Cardiac muscle cell (in vitro differentiated cells and primary cell): ENCODE results near the gene CTSE. TPM values are rescaled to one million over a fixed set of nuclear protein-coding genes. Genes with fewer than 3 reads are reported as not detected.

Source experiments
- DNase-seq, 2 donors: peaks; one replicate each; pipeline versions ENCODE4 v3.0.0 to v3.0.0-alpha.2; 2010 to 2017; ENCODE audit warnings: low read depth in 1 of 2, low spot score in 1 of 2
- H3K27ac ChIP-seq: fragments of 200-600 bp; sonication (generic); 2 replicates; pipeline ENCODE4 v1.5.1; 2016
- H3K27me3 ChIP-seq: fragments of 200-600 bp; sonication (generic); 2 replicates; pipeline ENCODE4 v1.6.0; 2016; ENCODE audit warnings: control low read depth
- H3K36me3 ChIP-seq: fragments of 200-600 bp; sonication (generic); 2 replicates; pipeline ENCODE4 v1.5.1; 2016; ENCODE audit warnings: control low read depth
- H3K4me1 ChIP-seq: fragments of 200-600 bp; sonication (generic); 2 replicates; pipeline ENCODE4 v1.8.1; 2017; ENCODE audit warnings: low read depth, mild to moderate bottlenecking, mixed run types
- H3K4me3 ChIP-seq: fragments of 200-600 bp; sonication (generic); 2 replicates; pipeline ENCODE4 v1.5.1; 2016; ENCODE audit warnings: mild to moderate bottlenecking
- H3K9me3 ChIP-seq: fragments of 200-600 bp; sonication (generic); 2 replicates; pipeline ENCODE4 v1.5.1; 2017; ENCODE audit warnings: low read depth, mild to moderate bottlenecking, control low read depth
- CTCF ChIP-seq: IDR thresholded peaks from 2 replicates; pipeline ENCODE4 v1.5.1; 2012; ENCODE audit warnings: low read depth, mild to moderate bottlenecking, low read length
- polyA plus RNA-seq: library from polyadenylated mRNA; unstranded; fragments of >200 nt; fragmentation: Nextera tagmentation; extraction: Ambion mirVana; gene quantifications from 2 replicates; pipeline ENCODE4 v1.2.1, GENCODE V29; 2016
- total RNA-seq: library from RNA; depleted of rRNA; stranded (reverse); fragments of >200 nt; gene quantifications from 2 replicates; pipeline ENCODE4 v1.2.3, GENCODE V29; 2016

The CTSE gene
- total and polyA plus RNA-seq, 2 experiments from 2014 or later = not detected

- DNase-seq = no peak
- Histone ChIP-seq H3K4me1 (peaks cover 14% of the 10 kb centered on the region), H3K36me3 (no peaks in the 10 kb centered on the region), H3K4me3 (no peak overlapping the region), H3K27ac (no peak overlapping the region), H3K27me3 (no peaks in the 10 kb centered on the region), H3K9me3 (no peaks in the 10 kb centered on the region)
- no peak for TF ChIP-seq CTCF
Observed at GRCh38 chr1:205973377-205974232, 50.1 kb downstream of the CTSE start.

- no peak for TF ChIP-seq CTCF
- peak in 1 of 2 donors; percentile 21 for DNase-seq
- Histone ChIP-seq H3K4me1 (peaks cover 10% of the 10 kb centered on the region), H3K9me3 (no peaks in the 10 kb centered on the region), H3K36me3 (no peaks in the 10 kb centered on the region), H3K27ac (peak overlapping the region; percentile 14), H3K4me3 (no peak overlapping the region), H3K27me3 (no peaks in the 10 kb centered on the region)
Observed at GRCh38 chr1:205972491-205973168, 51.1 kb downstream of the CTSE start.

- no peak overlapping the region for H3K4me3 ChIP-seq
- H3K27me3 ChIP-seq = no peaks in the 10 kb centered on the region
- DNase-seq = no peak
- no peaks in the 10 kb centered on the region for H3K9me3 ChIP-seq
- no peak for TF ChIP-seq CTCF
- H3K27ac ChIP-seq = peak overlapping the region; percentile 14
- H3K4me1 ChIP-seq = peaks cover 8% of the 10 kb centered on the region
- H3K36me3 ChIP-seq = no peaks in the 10 kb centered on the region
Observed at GRCh38 chr1:205972081-205972480, 51.6 kb downstream of the CTSE start.

- DNase-seq = no peak
- Histone ChIP-seq H3K27ac (no peak overlapping the region), H3K27me3 (no peaks in the 10 kb centered on the region), H3K9me3 (no peaks in the 10 kb centered on the region), H3K36me3 (no peaks in the 10 kb centered on the region), H3K4me1 (no peaks in the 10 kb centered on the region), H3K4me3 (no peak overlapping the region)
- no peak for TF ChIP-seq CTCF
Observed at GRCh38 chr1:205971082-205971481, 52.6 kb downstream of the CTSE start.

GRCh38 chr1:205970486-205970885 lies 53.2 kb downstream of the CTSE start:
- H3K27ac ChIP-seq = no peak overlapping the region
- no peak overlapping the region for H3K4me3 ChIP-seq
- H3K9me3 ChIP-seq = no peaks in the 10 kb centered on the region
- TF ChIP-seq CTCF = no peak
- H3K36me3 ChIP-seq = no peaks in the 10 kb centered on the region
- H3K4me1 ChIP-seq = no peaks in the 10 kb centered on the region
- no peaks in the 10 kb centered on the region for H3K27me3 ChIP-seq
- DNase-seq = no peak
